SU-DHL-6 (cell line): ENCODE measurements around the gene ZNF385C.
A peak's percentile ranks its signal among the peaks of the same experiment; 100 is the strongest.

Experiments
- H2AFZ ChIP-seq: fragments of 200-600 bp; sonication (generic); 2 replicates; pipeline ENCODE4 v1.6.1; 2014; ENCODE audit warnings: low read depth, mild to moderate bottlenecking, moderate library complexity, mixed read lengths, antibody characterized with exemption, low read length; ENCODE audit not compliant: severe bottlenecking
- H3F3A ChIP-seq: fragments of 200-600 bp; shearing (Covaris generic); 2 replicates; pipeline ENCODE4 v1.6.0; 2016; ENCODE audit warnings: antibody characterized with exemption, mild to moderate bottlenecking; ENCODE audit not compliant: insufficient read depth
- H3K27ac ChIP-seq: fragments of 200-600 bp; sonication (generic); 2 replicates; pipeline ENCODE4 v1.5.1; 2016; ENCODE audit warnings: low read depth, mild to moderate bottlenecking, low read length, moderate library complexity, mixed read lengths
- H3K27me3 ChIP-seq: fragments of 200-600 bp; sonication (generic), shearing (Covaris generic); 2 replicates; pipeline ENCODE4 v1.6.0; 2014; ENCODE audit warnings: mild to moderate bottlenecking, low read length
- H3K36me3 ChIP-seq: fragments of 200-600 bp; sonication (generic); 2 replicates; pipeline ENCODE4 v1.6.1; 2014; ENCODE audit warnings: mild to moderate bottlenecking, low read length, mixed read lengths
- H3K4me2 ChIP-seq: fragments of 300-600, 200-600 bp; shearing (Covaris generic), sonication (generic); 2 replicates; pipeline ENCODE4 v1.6.0; 2014; ENCODE audit warnings: low read length, low read depth, mild to moderate bottlenecking; ENCODE audit not compliant: poor library complexity, severe bottlenecking
- H3K4me3 ChIP-seq: fragments of 200-600 bp; sonication (generic); 2 replicates; pipeline ENCODE4 v1.5.1; 2014; ENCODE audit warnings: antibody characterized with exemption, low read length, mild to moderate bottlenecking, mixed read lengths; ENCODE audit not compliant: insufficient read depth, poor library complexity, severe bottlenecking
- H3K79me2 ChIP-seq: fragments of 200-600 bp; sonication (generic); 2 replicates; pipeline ENCODE4 v1.6.1; 2014; ENCODE audit warnings: mild to moderate bottlenecking, low read length, moderate library complexity; ENCODE audit not compliant: insufficient read depth
- H3K9ac ChIP-seq: fragments of 200-600 bp; sonication (generic); 2 replicates; pipeline ENCODE4 v1.7.0; 2014; ENCODE audit warnings: mild to moderate bottlenecking, low read length
- H3K9me2 ChIP-seq: fragments of 200-600 bp; sonication (generic); replicated peaks from 2 replicates; pipeline ENCODE4 v1.6.1; 2014; ENCODE audit warnings: low read length; ENCODE audit not compliant: insufficient read depth
- H3K9me3 ChIP-seq: fragments of 200-600 bp; sonication (generic); 2 replicates; pipeline ENCODE4 v1.6.1; 2014; ENCODE audit warnings: low read length, mixed read lengths; ENCODE audit not compliant: insufficient read depth
- H4K20me1 ChIP-seq: fragments of 200-600 bp; sonication (generic); 2 replicates; pipeline ENCODE4 v1.6.1; 2014; ENCODE audit warnings: low read depth, mild to moderate bottlenecking, antibody characterized with exemption, low read length, moderate library complexity, mixed read lengths
- EZH2phosphoT487 ChIP-seq: fragments of 200-600 bp; sonication (generic), shearing (Covaris generic); conservative IDR thresholded peaks from 2 replicates; pipeline ENCODE4 v1.6.1; 2018; ENCODE audit warnings: mild to moderate bottlenecking, antibody characterized with exemption, low read length, moderate library complexity, mixed read lengths
- TF ChIP-seq, protein P1 (sequence below): fragments of 200-600 bp; sonication (generic); IDR thresholded peaks from one replicate; pipeline ENCODE4 v1.5.1; 2017; ENCODE audit warnings: antibody characterized with exemption, mild to moderate bottlenecking, low read length, moderate library complexity; ENCODE audit not compliant: insufficient read depth, poor library complexity, severe bottlenecking

Gene ZNF385C

GRCh38 chr17:42026857-42027589 is 71.2 kb downstream of the ZNF385C start:
- Histone ChIP-seq H2AFZ (no peak overlapping the region), H3K9ac (no peak overlapping the region)

GRCh38 chr17:42025936-42026335 is 72.3 kb downstream of the ZNF385C start:
- H3K4me2 ChIP-seq, result no peak overlapping the region
- H3F3A ChIP-seq, result no peaks in the 10 kb centered on the region
- no peaks in the 10 kb centered on the region for H4K20me1 ChIP-seq

More at GRCh38 chr17:42026857-42027589, 71.2 kb downstream of the ZNF385C start:
- no peaks in the 10 kb centered on the region for H3K9me2 ChIP-seq
- no peaks in the 10 kb centered on the region for H3K79me2 ChIP-seq
- H3K4me3 ChIP-seq, result no peak overlapping the region
- no peaks in the 10 kb centered on the region for H3K9me3 ChIP-seq
- H3K4me2 ChIP-seq, result no peak overlapping the region
- no peaks in the 10 kb centered on the region for H3K27me3 ChIP-seq
- no peaks in the 10 kb centered on the region for H3F3A ChIP-seq
- H3K27ac ChIP-seq, result no peak overlapping the region
- no peaks in the 10 kb centered on the region for H3K36me3 ChIP-seq
- no peaks in the 10 kb centered on the region for H4K20me1 ChIP-seq
- TF ChIP-seq, protein P1, sequence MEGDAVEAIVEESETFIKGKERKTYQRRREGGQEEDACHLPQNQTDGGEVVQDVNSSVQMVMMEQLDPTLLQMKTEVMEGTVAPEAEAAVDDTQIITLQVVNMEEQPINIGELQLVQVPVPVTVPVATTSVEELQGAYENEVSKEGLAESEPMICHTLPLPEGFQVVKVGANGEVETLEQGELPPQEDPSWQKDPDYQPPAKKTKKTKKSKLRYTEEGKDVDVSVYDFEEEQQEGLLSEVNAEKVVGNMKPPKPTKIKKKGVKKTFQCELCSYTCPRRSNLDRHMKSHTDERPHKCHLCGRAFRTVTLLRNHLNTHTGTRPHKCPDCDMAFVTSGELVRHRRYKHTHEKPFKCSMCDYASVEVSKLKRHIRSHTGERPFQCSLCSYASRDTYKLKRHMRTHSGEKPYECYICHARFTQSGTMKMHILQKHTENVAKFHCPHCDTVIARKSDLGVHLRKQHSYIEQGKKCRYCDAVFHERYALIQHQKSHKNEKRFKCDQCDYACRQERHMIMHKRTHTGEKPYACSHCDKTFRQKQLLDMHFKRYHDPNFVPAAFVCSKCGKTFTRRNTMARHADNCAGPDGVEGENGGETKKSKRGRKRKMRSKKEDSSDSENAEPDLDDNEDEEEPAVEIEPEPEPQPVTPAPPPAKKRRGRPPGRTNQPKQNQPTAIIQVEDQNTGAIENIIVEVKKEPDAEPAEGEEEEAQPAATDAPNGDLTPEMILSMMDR, result no peak
- TF ChIP-seq EZH2phosphoT487, result no peak

DNA sequence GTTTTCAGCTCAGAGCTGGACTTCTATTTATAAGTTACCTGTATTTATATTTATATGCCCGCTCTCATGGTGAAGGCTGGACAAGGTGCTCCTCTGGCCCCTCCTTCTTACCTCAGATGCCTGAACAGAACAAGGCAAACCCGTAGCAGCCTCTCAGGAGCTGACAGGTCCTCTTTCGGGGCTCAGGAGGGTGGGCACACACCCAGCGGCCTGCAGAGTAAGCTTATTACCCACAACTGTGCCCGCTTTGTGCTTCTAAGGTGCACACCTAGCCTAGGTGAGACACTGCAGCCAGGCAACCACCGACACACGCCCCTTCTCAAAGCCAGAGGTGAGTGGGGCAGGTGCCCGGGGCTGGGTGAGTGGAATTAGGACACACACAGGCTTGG is 73.1 kb downstream of the ZNF385C start:
- no peaks in the 10 kb centered on the region for H3K27me3 ChIP-seq
- no peak overlapping the region for H3K4me3 ChIP-seq
- H3K9me2 ChIP-seq, result no peaks in the 10 kb centered on the region
- H2AFZ ChIP-seq, result no peak overlapping the region
- no peaks in the 10 kb centered on the region for H3K9me3 ChIP-seq
- peak overlapping the region; percentile 23 for H3K4me2 ChIP-seq
- no peaks in the 10 kb centered on the region for H4K20me1 ChIP-seq
- peaks cover 9% of the 10 kb centered on the region for H3K79me2 ChIP-seq
- H3F3A ChIP-seq, result no peaks in the 10 kb centered on the region
- H3K27ac ChIP-seq, result no peak overlapping the region
- no peak overlapping the region for H3K9ac ChIP-seq
- TF ChIP-seq, protein P1, result no peak
- no peak for TF ChIP-seq EZH2phosphoT487
- no peaks in the 10 kb centered on the region for H3K36me3 ChIP-seq

More at GRCh38 chr17:42025936-42026335, 72.3 kb downstream of the ZNF385C start:
- no peak for TF ChIP-seq EZH2phosphoT487
- TF ChIP-seq, protein P1, result no peak
- no peaks in the 10 kb centered on the region for H3K36me3 ChIP-seq
- no peak overlapping the region for H3K4me3 ChIP-seq
- no peaks in the 10 kb centered on the region for H3K9me2 ChIP-seq
- no peaks in the 10 kb centered on the region for H3K9me3 ChIP-seq
- no peaks in the 10 kb centered on the region for H3K27me3 ChIP-seq
- no peak overlapping the region for H2AFZ ChIP-seq
- H3K27ac ChIP-seq, result no peak overlapping the region
- H3K79me2 ChIP-seq, result 0 out of 2 replicates have a peak, but pooled peaks cover 2% of the 10 kb centered on the region
- no peak overlapping the region for H3K9ac ChIP-seq
